HG03469 (cell line): ENCODE data around the gene ZSCAN16.
"Not testable (repeated sequence)": the region's sequence is repeated elsewhere in the genome, so short reads cannot be mapped to it uniquely, and the experiment has no call there.

ENCODE experiments used
- ATAC-seq: cut with Tn5 transposase; IDR thresholded peaks from one replicate; pipeline ENCODE4 v1.9.1; 2021; ENCODE audit warnings: mild to moderate bottlenecking, moderate library complexity, moderate number of reproducible peaks; ENCODE audit not compliant: unreplicated experiment

The ZSCAN16 gene

DNA sequence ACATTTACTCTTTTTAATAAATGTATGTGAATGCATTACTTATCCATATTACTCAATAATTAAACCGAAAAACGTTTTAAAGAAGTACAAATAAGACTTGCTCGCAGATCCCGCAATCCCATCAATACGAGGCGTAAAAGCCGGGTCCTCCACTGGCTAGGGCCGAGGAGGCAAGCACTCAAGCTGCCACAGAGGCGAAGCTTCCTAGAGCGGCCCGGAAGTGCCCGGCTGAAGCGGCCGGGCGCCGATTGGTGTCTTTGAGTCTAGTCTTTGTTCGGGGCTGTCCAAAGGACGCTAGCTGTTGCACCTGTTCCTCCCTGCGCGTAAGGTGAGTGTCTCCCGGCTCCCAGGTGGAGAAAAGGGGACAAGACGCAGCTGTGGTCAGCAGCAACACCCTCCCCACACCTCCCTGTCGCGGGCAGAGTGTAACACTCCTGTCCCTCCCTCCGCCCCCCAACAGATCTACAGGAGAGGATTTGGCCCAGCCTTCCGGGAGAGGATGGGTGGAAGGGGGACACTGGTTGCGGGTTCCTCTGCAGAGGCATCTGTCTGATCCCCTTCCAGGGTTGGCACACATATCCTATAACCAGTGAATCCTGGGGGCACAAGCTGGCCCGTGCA lies at the start of gene ZSCAN16:
ZSCAN16 (plus strand) TSS at position 260 of the 621 bp plus-strand sequence. CDS start 835 bp downstream, outside the sequence.
- ATAC-seq: peak; percentile 78

DNA sequence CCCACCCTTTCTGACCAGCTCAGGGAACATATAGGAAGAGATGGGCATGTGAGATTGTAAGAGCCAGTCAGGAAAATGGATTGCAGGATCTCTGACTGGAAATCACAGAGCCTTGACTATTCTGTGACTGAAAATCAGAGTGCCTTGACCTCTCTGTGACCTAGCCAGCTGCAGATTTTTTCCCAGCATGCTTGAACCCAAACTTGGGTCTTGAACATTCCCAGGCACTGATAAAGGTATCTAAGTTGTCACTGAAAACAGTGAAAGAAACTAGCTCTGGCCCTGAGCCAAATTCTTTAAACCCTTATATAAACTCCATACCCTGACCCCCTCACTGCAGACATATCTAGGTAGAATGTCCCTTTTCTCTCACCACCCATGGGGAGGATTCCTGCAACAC lies 46.4 kb upstream of the ZSCAN16 start:
- no peak for ATAC-seq

DNA sequence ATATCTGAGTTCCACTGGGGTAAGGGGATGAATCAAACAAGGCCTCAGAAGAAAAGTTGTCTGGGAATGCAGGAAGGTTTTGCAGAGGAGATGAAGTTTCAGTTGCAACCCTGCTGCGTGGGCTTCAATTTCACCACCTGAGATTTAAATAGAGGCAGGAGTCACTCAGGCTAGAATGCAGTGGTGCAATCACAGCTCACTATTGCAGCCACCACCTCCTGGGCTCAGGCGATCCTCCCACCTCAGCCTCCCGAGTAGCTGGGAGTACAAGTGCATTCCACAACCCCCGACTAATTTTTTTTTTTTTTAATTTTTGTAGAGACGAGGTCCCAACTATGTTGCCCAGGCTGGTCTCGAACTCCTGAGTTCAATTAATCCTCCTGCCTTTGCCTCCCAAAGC lies 45.6 kb upstream of the ZSCAN16 start:
- ATAC-seq: no peak

DNA sequence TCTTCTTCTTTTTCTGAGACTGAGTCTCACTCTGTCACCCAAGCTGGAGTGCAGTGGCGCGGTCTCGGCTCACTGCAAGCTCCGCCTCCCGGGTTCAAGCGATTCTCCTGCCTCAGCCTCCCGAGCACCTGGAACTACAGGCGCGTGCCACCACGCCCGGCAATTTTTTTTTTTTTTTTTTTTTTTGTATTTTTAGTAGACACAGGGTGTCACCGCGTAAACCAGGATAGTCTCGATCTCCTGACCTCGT lies 44.1 kb upstream of the ZSCAN16 start, which contains the start of gene ZNF165:
ZNF165 (plus strand) TSS at position 188 of the 250 bp plus-strand sequence. CDS start 4,913 bp downstream, outside the sequence.
- not testable (repeated sequence) for ATAC-seq

DNA sequence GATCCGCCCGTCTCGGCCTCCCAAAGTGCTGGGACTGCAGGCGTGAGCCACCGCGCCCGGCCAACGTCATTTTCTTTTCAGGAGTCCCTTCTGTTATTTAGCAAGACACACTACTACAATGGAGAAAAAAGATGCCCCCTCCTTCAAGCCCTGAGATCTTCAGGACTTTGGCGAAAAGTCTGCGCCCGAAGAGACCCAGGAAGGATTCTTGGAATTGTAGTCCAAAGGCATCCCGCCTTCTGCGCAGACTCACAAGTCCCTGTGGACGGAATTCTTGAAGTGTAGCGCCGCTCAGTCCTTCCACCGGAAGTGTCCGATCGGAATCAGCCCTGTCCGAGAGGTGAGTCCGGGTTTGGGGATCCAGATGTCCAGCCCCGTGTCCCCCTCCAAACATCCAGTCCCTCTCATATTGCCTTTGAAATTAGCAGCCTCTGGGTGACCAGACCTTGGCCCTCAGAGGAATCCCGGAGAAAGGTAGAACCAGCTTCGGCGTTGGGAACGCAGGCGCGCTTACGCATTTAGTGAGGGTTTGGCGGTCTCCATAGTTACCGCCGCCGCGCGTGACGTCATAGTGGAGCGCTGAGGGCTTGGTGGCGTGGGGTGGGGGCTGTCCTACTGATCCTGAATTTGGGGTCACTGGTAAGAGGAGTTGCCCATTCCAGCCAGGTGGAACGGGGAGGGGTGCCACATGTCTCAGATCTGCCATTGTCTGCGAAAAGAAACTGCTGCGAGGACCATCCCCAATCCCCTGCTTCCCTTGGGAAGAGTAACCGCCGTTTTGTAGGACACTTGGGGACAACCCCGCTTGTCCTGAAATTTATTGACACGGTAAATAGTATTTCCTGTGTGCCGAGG lies 43.6 kb upstream of the ZSCAN16 start:
- peak; percentile 38 for ATAC-seq

DNA sequence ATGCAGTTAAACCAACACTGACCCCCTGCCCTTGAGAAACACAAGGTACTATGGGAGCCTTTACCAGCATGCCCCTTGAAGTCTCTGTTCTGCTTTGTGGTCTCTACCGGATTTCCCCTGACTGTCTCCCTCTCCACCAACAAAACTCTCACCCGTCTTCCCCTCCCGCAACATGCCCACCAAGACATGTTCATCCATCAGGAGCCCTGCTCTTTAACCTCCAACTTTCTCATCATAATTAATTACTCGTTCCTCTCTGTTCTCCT lies 43.0 kb upstream of the ZSCAN16 start:
- peak; percentile 48 for ATAC-seq

DNA sequence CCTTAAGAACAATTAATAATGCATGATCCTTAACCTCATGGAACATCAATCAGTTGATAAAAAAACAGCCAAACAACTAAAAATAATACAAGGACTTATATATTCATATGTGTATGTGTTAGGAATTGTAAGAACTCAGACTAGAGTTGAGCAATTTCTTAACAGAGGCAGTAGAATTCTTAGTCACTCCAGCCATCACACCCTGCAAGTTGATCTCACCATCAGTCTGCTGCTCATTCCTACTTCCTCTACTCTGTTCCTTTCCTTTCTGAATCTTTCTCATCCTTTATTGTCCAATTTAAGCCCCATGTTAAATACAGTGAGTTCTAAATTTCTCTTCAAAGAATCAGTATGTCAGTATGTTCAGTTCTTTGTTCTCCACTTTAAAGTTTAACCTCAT lies 41.5 kb upstream of the ZSCAN16 start:
- no peak for ATAC-seq

DNA sequence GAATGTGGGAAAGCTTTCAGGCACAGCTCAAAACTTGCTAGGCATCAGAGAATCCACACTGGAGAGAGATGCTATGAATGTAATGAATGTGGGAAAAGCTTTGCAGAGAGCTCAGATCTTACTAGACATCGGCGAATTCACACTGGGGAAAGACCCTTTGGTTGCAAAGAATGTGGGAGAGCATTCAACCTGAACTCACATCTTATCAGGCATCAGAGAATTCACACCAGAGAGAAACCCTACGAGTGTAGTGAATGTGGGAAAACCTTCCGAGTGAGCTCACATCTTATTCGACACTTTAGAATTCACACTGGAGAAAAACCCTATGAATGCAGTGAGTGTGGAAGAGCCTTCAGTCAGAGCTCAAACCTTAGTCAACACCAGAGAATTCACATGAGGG lies 35.4 kb upstream of the ZSCAN16 start:
- ATAC-seq: no peak

DNA sequence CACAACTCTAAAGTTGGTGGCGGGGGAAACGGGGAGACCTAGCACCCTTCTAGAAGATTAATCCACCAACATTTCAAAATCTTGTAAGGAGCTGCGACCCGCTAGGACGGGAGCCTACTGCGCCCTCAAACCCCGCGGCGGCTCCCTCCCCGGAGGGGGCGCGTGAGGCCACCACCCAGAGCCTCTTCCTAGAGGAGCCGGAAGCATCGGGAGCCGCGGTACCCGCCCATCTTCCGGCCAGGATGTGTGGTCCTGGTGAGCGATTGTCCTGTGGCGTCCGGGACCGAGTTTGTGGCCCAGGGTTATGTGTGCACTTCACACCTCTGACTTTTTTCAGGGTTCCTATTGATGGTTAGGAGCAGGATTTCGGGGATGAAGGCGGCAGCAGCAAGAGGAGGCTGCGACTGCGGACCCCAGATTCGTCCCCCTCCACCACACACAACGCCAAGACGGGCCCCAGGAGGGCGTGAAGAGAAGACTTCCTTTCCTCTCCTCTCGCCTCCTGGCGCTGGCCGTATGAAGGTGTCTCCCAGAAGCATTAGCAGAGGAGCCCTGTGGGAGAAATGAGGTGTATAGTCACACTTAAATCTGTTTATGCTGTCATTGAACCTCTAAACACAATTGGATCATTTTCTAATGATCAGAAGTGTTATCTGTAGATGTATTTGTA lies 33.4 kb upstream of the ZSCAN16 start:
- no peak for ATAC-seq

DNA sequence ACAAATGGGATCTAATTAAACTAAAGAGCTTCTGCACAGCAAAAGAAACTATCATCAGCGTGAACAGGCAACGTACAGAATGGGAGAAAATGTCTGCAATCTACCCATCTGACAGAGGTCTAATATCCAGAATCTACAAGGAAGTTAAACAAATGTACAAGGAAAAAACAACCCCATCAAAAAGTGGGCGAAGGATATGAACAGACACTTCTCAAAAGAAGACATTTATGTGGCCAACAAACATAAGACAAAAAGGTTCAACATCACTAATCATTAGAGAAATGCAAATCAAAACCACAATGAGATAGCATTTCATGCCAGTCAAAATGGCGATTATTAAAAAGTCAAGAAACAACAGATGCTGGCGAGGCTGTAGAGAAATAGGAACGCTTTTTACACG lies 22.2 kb upstream of the ZSCAN16 start:
- ATAC-seq: not testable (repeated sequence)

DNA sequence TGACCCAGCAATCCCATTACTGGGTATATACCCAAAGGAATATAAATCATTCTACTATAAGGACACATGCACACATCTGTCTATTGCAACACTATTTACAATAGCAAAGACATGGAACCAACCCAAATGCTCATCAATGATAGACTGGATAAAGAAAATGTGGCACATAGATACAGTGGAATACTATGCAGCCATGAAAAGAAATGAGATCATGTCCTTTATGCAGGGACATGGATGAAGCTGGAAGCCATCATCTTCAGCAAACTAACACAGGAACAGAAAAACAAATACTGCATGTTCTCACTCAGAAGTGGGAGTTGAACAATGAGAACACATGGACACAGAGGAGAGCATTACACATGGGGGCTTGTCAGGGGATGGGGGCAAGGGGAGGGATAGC lies 21.7 kb upstream of the ZSCAN16 start:
- ATAC-seq: not testable (repeated sequence)

DNA sequence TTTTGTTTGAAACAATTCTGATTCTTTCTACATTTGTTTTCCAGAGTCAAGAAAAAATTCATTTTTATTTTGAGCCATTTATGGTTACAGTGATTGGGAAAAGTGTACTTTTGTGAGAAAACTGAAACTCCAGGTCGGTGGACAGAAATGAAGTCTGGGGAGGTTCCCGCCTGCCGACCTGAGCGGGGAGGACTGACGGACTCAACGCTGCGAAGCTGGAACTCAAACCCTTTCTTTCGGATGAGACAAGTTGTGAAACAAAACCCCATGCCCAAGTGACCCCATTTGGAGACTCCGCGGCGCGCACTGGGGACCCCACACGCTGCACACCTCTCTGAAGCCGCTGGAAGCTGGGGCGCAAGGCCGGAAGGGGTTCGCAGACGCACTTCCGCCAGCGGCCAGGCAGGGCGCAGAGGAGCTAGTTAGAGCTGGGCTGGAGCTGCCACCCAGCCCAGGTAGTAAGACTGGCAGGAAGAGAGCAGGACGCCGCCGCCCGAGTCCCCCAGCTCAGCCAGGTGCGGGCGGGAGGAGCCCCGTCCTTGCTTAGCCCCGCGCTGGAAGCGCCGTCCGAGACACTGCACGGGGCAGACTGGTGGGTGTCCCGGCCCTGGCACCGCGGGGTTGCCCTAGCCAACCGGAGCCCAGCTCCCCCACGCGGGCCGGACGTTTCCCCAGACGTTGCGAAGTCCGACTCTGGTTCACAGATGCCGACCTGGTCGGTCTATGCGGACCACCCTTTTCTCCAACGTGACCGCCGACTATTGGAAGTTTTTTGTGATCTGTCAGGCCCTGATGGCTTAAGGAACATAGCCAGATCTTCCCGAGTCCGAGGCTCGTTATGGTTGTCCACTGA lies 19.8 kb upstream of the ZSCAN16 start:
- peak; percentile 95 for ATAC-seq

DNA sequence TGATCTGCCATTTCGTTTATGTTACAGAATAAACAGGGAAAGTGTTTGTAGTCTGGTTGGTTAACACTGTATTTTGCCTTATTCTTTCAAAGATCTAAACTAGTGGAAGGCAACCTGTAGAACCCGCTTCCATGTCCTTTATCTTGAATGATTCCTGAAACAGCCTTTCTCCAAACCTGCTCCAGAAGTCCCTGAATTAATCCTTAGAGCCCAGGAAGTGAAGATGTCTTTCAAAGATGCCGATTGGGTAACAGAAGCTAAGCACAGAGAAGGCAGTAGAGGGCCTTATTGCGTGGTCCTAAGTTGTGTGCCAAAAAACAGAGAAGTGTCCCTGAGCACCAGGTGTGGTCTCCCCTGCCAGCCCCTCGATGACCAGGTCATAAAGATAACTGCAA lies 19.2 kb upstream of the ZSCAN16 start:
- no peak for ATAC-seq

DNA sequence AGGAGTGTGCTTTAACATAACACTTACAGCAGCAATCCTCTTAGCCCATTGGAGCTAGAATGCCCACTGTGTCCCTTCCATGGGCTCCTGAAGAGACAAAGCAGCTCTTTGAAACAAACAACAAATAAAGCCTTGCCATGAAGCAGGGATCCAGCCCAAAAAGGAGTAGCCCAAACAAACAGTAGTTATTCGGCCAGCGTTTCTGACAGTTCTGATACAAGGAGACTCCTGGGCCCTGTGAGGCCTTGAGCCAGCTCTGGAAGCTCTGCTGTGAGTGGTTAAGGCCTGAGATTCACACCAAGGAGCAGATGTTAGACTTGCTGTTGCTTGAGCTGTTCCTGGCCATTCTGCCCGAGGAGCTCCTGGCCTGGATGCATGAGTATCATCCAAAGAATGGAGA lies 16.9 kb upstream of the ZSCAN16 start:
- ATAC-seq: no peak

DNA sequence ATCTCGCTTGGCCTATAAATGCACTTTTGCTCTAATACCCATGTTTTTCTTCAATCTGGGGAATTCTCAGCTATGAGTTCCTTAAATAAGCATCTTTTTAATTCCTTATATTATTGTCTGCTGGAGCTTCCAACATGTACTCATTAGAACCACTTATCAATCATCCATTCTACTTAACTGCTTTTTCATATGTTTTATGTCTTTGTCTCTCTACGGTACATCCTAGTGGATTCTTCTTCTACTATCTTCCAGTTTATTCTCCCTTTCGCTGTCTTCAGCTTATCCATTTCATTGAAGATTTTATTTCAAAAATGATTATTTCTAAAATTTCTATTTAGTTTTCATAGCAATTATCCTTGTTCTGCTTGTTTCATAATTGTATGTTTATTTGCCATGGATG lies 12.4 kb upstream of the ZSCAN16 start:
- ATAC-seq: no peak

DNA sequence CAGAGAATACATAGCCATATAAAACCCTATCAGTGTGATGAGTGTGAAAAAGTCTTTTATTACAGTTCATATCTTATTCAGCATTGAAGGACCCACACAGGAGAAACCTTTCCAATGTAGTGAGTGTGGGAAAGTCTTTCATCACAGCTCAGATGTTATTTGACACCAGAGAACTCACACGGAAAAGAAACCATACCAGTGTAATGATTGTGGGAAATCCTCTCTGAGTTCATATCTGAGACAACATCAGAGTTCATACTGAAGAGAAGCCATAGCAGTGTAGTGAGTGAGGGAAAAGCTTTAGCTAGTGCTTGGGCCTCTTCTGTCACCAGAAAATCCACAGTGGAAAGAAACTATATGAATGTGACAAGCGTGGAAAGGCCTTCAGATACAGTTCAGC lies 8.6 kb upstream of the ZSCAN16 start:
- ATAC-seq: no peak

DNA sequence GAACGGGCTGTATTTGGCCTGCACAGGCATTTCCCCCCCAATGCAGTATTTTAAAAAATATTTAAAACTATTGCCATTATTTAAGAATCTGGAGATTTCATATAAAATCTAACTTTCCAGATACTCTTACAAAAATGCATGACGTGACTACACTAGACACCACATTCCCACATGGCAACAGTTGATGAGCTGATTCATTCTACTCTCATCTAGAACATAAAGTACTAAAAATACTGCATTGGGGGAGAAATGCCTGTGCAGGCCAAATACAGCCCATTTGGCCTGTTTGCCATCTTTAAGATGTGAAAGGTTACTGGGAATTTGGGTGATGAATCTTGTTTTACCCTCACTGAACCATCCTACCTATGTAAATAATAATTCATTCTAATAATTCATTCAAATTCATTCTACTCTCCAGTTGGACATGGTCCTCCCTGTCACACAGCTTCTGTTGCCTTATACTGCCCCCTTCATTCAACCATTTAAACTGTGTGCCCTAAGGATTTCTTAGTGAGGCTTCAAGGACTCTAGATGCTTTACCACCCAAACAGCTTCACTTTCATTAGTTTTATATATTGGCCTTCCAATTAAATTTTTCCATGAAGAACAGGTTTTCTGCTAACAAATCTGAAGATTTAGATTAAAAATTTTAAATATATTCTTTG lies 6.9 kb upstream of the ZSCAN16 start:
- ATAC-seq: no peak

DNA sequence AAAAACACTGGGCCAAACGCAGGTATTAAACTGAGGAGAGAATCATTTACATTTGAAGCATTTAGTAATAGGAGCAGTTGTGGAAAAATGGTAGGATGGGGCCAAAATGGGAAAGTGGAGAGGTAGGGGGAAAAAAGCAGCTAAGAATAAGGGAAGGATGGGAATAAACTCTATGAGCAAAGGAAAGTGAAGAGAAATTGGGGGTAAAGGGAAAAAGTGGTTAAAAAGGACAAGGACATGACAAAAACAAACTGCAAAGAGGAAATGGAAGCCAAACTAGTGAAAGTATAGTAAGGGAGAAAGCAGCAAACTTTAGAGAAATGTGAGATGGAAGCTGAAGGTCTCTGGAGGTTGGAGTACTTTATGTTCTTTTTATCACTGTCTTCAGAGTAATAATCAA lies 6.2 kb upstream of the ZSCAN16 start:
- ATAC-seq: no peak

DNA sequence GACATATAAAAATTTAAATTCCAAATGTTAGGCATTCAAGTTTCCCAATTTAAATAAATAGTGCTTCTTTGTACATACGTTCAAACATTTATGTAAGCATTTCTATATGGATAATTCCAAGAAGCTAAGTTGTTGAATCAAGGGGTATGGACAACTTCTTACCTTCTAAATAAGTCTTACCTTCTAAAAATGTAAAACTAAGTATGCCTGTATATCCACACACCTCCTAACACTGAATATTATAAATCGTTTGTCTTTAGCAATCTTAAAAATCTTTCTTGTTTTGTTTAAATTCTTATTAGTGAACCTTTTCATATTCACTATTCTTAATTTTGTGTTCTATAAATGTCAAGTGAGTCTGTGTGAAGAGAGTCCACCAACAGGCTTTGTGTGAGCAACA lies 2.5 kb upstream of the ZSCAN16 start:
- no peak for ATAC-seq

DNA sequence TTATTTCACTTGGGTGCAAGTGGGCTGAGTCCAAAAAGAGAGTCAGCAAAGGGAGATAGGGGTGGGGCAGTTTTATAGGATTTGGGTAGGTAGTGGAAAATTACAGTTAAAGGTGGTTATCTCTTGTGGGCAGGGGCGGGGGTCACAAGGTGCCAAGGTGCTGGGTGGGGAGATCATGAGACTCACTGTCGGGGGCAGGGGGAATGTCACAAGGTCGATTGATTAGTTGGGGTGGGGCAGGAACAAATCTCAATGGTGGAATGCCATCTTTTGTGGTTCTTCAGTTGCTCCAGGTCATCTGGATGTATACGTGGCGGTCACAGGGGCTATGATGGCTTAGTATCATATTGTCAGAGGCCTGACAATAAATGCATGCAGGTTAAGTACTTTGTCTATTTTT lies 2.1 kb upstream of the ZSCAN16 start:
- ATAC-seq: not testable (repeated sequence)

DNA sequence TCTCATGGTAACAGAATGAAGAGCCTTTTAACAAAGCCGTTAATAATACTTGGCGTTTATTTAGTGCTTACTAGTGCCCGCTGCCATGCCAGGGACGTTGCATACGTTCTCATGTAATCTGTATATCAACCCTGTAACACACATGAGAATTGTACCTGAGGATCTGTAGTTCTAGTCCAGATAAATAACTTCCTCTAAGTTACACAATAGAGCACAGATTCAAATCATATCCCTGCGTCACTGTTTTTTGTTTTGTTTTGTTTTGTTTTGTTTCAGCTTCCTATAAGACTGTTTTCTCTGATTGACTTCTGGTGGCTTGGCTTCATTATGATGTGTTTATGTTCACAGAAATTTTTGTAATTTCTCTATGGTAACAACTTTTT lies 553 bp downstream of the ZSCAN16 start:
- ATAC-seq: no peak
